ENCODE measurements around the gene SNAP29.
"Not testable (repeated sequence)": the region's sequence is repeated elsewhere in the genome, so short reads cannot be mapped to it uniquely, and the experiment has no call there.

SNAP29 gene

GRCh38 chr22:20903093-20903492, 44.3 kb downstream of the SNAP29 start:
- no peak for DNase-seq

GRCh38 chr22:20904008-20904979, 45.5 kb downstream of the SNAP29 start:
- no peak for DNase-seq

GRCh38 chr22:20904980-20905355, 46.2 kb downstream of the SNAP29 start:
- DNase-seq, result no peak

- no peak for DNase-seq
These were observed 46.9 kb downstream of the SNAP29 start for GRCh38 chr22:20905415-20906386.

GRCh38 chr22:20906387-20906767, 47.6 kb downstream of the SNAP29 start:
- DNase-seq, result no peak

GRCh38 chr22:20908717-20909116, 49.9 kb downstream of the SNAP29 start:
- DNase-seq, result not testable (repeated sequence)

- no peak for DNase-seq
These were observed 50.9 kb downstream of the SNAP29 start for GRCh38 chr22:20909543-20910303.

- DNase-seq, result no peak
These were observed 53.7 kb downstream of the SNAP29 start for GRCh38 chr22:20912494-20912893.

- peak; percentile 79 for DNase-seq
These were observed 58.4 kb downstream of the SNAP29 start, which contains the start of gene CRKL for GRCh38 chr22:20916916-20917810. TSS of gene CRKL (plus strand) at chr22:20917407. CDS start at chr22:20917935, 528 bp downstream.

GRCh38 chr22:20918663-20919218, 59.9 kb downstream of the SNAP29 start:
- DNase-seq, result no peak

- no peak for DNase-seq
These were observed 60.9 kb downstream of the SNAP29 start for GRCh38 chr22:20919718-20920117.

- no peak for DNase-seq
These were observed 62.0 kb downstream of the SNAP29 start for GRCh38 chr22:20920881-20921203.

GRCh38 chr22:20922141-20922751, 63.4 kb downstream of the SNAP29 start:
- no peak for DNase-seq

- no peak for DNase-seq
These were observed 67.4 kb downstream of the SNAP29 start for GRCh38 chr22:20926243-20926642.

- no peak for DNase-seq
These were observed 69.2 kb downstream of the SNAP29 start for GRCh38 chr22:20927940-20928572.

- DNase-seq, result no peak
These were observed 69.8 kb downstream of the SNAP29 start for GRCh38 chr22:20928573-20928967.

GRCh38 chr22:20930004-20930403, 71.2 kb downstream of the SNAP29 start:
- no peak for DNase-seq

- not testable (repeated sequence) for DNase-seq
These were observed 71.6 kb downstream of the SNAP29 start for GRCh38 chr22:20930435-20930834.

GRCh38 chr22:20931126-20931654, 72.4 kb downstream of the SNAP29 start:
- no peak for DNase-seq

- DNase-seq, result no peak
These were observed 75.1 kb downstream of the SNAP29 start for GRCh38 chr22:20933910-20934309.

All from DMS79 treated with DMSO at 0.1 percent for 48 hours (cell line).